Measurements from ENCODE around the gene OSBPL5.

OSBPL5 gene

GRCh38 chr11:3206922-3207204 lies 41.8 kb upstream of the OSBPL5 start:
- H3K4me3 ChIP-seq (ENCODE audit: low read depth, low read length), result no peak overlapping the region
- no peak for TF ChIP-seq MYC (IDR thresholded peaks at IDR 0.05; ENCODE audit: low read depth, low read length)
- TF ChIP-seq POLR2A (IDR thresholded peaks at IDR 0.05; ENCODE audit: extremely low read depth, insufficient read length), result no peak
- TF ChIP-seq, protein P1, sequence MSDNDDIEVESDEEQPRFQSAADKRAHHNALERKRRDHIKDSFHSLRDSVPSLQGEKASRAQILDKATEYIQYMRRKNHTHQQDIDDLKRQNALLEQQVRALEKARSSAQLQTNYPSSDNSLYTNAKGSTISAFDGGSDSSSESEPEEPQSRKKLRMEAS (IDR thresholded peaks at IDR 0.05; ENCODE audit: low read depth, low read length), result no peak
- no peak for TF ChIP-seq CTCF (IDR thresholded peaks at IDR 0.05; ENCODE audit: low read depth, low read length)
- no peak for DNase-seq (ENCODE audit: low read depth)

- DNase-seq (ENCODE audit: low read depth), result no peak
- TF ChIP-seq MYC (IDR thresholded peaks at IDR 0.05; ENCODE audit: low read depth, low read length) (no peak), CTCF (IDR thresholded peaks at IDR 0.05; ENCODE audit: low read depth, low read length) (no peak), POLR2A (IDR thresholded peaks at IDR 0.05; ENCODE audit: extremely low read depth, insufficient read length) (no peak)
- TF ChIP-seq, protein P1 (IDR thresholded peaks at IDR 0.05; ENCODE audit: low read depth, low read length), result no peak
- no peak overlapping the region for H3K4me3 ChIP-seq (ENCODE audit: low read depth, low read length)
These were observed 41.2 kb upstream of the OSBPL5 start for GRCh38 chr11:3206156-3206921.

DNA sequence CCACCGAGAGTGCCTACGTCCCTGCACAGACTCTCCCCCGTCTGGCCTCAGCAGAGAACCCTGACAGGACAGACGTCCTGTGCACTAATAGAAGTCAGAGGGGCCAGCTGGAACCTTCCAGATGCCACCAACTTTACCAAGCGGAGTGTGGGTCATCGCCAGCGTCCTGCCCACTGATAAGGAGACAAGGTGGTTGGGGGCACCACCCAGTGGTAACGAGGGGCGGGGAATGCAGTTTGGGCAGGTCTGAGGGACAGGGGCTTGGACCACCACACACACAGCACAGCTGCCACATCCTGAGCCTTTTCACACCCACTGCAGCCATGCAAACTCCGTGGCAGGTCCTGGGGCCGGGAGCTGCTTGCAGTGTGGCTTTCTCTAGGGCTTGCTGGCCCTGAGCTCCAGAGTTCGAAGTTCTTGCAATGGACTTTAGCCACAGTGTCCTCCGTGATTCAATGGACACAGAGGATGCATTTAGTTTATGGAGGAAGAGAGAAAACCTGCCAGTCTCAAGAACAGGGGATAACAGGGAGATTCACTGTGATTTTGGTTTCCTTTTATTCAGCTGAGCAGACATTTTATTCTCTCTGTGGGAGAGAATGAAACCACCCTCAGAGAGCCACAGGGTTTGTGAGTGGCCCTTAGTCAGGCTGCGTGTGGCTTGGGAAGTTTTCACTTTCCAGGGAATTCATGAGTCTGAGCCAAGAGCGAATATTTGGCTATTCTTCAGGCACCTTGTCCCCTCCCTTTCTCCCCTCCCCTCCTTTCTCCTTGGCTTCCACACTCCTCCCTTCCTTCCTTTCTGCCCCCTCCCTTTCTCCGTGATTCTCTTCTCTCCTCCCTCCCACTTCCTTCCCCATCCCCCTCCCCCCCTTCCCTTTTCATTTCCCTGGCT lies 40.4 kb upstream of the OSBPL5 start:
- TF ChIP-seq CTCF (IDR thresholded peaks at IDR 0.05; ENCODE audit: low read depth, low read length) (no peak), MYC (IDR thresholded peaks at IDR 0.05; ENCODE audit: low read depth, low read length) (no peak), POLR2A (IDR thresholded peaks at IDR 0.05; ENCODE audit: extremely low read depth, insufficient read length) (no peak)
- TF ChIP-seq, protein P1 (IDR thresholded peaks at IDR 0.05; ENCODE audit: low read depth, low read length), result no peak
- H3K4me3 ChIP-seq (ENCODE audit: low read depth, low read length), result no peak overlapping the region
- no peak for DNase-seq (ENCODE audit: low read depth)

DNA sequence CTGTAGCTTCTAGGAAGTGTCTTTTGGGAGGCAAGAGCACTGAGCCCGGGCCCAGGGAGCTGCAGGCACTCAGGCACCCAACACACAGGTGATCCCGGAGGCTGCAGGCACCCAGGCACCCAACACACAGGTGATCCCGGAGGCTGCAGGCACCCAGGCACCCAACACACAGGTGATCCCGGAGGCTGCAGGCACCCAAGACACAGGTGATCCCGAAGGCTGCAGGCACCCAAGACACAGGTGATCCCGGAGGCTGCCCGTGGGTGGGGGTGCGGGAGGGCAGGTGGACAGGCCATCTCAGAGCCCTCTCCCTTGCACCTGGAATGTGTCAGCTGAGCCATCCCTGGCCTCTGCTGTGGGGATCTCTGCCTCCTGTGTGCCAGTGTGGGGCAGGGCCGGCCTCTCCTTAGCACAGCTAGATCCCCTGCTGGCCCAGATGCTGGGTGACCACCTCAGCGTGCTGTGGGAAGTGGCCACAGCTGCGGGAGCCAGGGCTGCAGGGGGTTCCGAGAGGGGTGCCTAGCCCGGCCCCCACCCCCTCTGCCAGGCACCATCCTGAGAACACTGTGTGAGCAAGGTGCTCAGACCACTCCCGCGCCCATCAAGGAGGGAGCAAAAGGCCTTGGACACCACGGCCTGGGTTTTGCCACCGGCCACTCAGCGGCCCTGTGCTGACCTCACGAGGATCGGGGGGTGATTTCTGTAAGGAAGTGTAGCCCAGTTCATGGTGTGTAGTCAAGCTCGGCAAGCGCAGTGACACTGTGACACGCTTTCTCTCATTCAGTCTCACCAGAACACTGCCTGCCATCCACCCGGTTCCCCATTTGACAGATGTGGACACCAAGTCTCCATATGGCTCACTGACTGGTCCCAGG lies 39.3 kb upstream of the OSBPL5 start:
- DNase-seq (ENCODE audit: low read depth), result no peak
- H3K4me3 ChIP-seq (ENCODE audit: low read depth, low read length), result no peak overlapping the region
- TF ChIP-seq CTCF (IDR thresholded peaks at IDR 0.05; ENCODE audit: low read depth, low read length), result no peak
- TF ChIP-seq, protein P1 (IDR thresholded peaks at IDR 0.05; ENCODE audit: low read depth, low read length), result no peak
- TF ChIP-seq MYC (IDR thresholded peaks at IDR 0.05; ENCODE audit: low read depth, low read length), result no peak
- TF ChIP-seq POLR2A (IDR thresholded peaks at IDR 0.05; ENCODE audit: extremely low read depth, insufficient read length), result no peak

- DNase-seq (ENCODE audit: low read depth), result peak; percentile 64
- TF ChIP-seq CTCF (IDR thresholded peaks at IDR 0.05; ENCODE audit: low read depth, low read length) (no peak), POLR2A (IDR thresholded peaks at IDR 0.05; ENCODE audit: extremely low read depth, insufficient read length) (no peak)
- TF ChIP-seq, protein P1 (IDR thresholded peaks at IDR 0.05; ENCODE audit: low read depth, low read length), result no peak
- H3K4me3 ChIP-seq (ENCODE audit: low read depth, low read length), result no peak overlapping the region
These were observed 38.3 kb upstream of the OSBPL5 start for GRCh38 chr11:3203221-3204043.

Data from NB4 (cell line).